ENCODE results near the gene POTEF.
"Not testable (repeated sequence)": the region's sequence is repeated elsewhere in the genome, so short reads cannot be mapped to it uniquely, and the experiment has no call there.

The POTEF gene

GRCh38 chr2:130142396-130143265 is 13.6 kb upstream of the POTEF start:
- H3K23ac ChIP-seq (ENCODE audit: low read length in 2 of 2); H3K79me1 ChIP-seq (replicated peaks; ENCODE audit: low read length, poor library complexity, severe bottlenecking); H3K4me1 ChIP-seq (ENCODE audit: control insufficient read depth, insufficient read depth, low read depth, low read length); H3K18ac ChIP-seq (ENCODE audit: low read depth in 1 of 2, low read length in 2 of 2); H3K27ac ChIP-seq (ENCODE audit: low read length, poor library complexity, severe bottlenecking); H4K91ac ChIP-seq (ENCODE audit: low read length); H3K9ac ChIP-seq (ENCODE audit: low read length); H3K14ac ChIP-seq (ENCODE audit: low read length in 2 of 2); H3K9me3 ChIP-seq (ENCODE audit: control insufficient read depth, low read length); H2BK12ac ChIP-seq (ENCODE audit: low read length in 2 of 2); H3K4ac ChIP-seq (ENCODE audit: low read depth in 1 of 2, low read length in 2 of 2); H2AFZ ChIP-seq (ENCODE audit: low read depth, low read length); DNase-seq; H3K36me3 ChIP-seq (ENCODE audit: control insufficient read depth in 1 of 2, insufficient read depth in 2 of 2, low read depth in 1 of 2, low read length in 2 of 2); H2BK5ac ChIP-seq (ENCODE audit: low read depth, low read length, poor library complexity, severe bottlenecking); H2BK120ac ChIP-seq (ENCODE audit: low read depth, low read length); H3K4me3 ChIP-seq (ENCODE audit: insufficient read depth in 1 of 2, low read depth in 1 of 2, low read length in 2 of 2); H2BK15ac ChIP-seq (ENCODE audit: low read depth, poor library complexity, severe bottlenecking); H3K4me2 ChIP-seq (ENCODE audit: low read length, poor library complexity, severe bottlenecking); H4K8ac ChIP-seq (ENCODE audit: low read length); H2AK5ac ChIP-seq (ENCODE audit: low read length, severe bottlenecking); H3K27me3 ChIP-seq (ENCODE audit: control insufficient read depth in 1 of 2, insufficient read depth in 1 of 2, low read length in 2 of 2): not testable (repeated sequence)
- over 99% methylated on average over 9 of the region's 13 CpGs for WGBS

- not testable (repeated sequence) for H3K23ac ChIP-seq (ENCODE audit: low read length in 2 of 2); H2BK120ac ChIP-seq (ENCODE audit: low read depth, low read length); H3K27me3 ChIP-seq (ENCODE audit: control insufficient read depth in 1 of 2, insufficient read depth in 1 of 2, low read length in 2 of 2); H3K4me2 ChIP-seq (ENCODE audit: low read length, poor library complexity, severe bottlenecking); H2AFZ ChIP-seq (ENCODE audit: low read depth, low read length); H3K27ac ChIP-seq (ENCODE audit: low read length, poor library complexity, severe bottlenecking); H3K4me3 ChIP-seq (ENCODE audit: insufficient read depth in 1 of 2, low read depth in 1 of 2, low read length in 2 of 2); H3K9me3 ChIP-seq (ENCODE audit: control insufficient read depth, low read length); H3K36me3 ChIP-seq (ENCODE audit: control insufficient read depth in 1 of 2, insufficient read depth in 2 of 2, low read depth in 1 of 2, low read length in 2 of 2); H3K4ac ChIP-seq (ENCODE audit: low read depth in 1 of 2, low read length in 2 of 2); H4K91ac ChIP-seq (ENCODE audit: low read length); DNase-seq; H3K79me1 ChIP-seq (replicated peaks; ENCODE audit: low read length, poor library complexity, severe bottlenecking); H2AK5ac ChIP-seq (ENCODE audit: low read length, severe bottlenecking); H3K9ac ChIP-seq (ENCODE audit: low read length); H2BK12ac ChIP-seq (ENCODE audit: low read length in 2 of 2); H2BK15ac ChIP-seq (ENCODE audit: low read depth, poor library complexity, severe bottlenecking); H3K18ac ChIP-seq (ENCODE audit: low read depth in 1 of 2, low read length in 2 of 2); H2BK5ac ChIP-seq (ENCODE audit: low read depth, low read length, poor library complexity, severe bottlenecking); H4K8ac ChIP-seq (ENCODE audit: low read length); H3K4me1 ChIP-seq (ENCODE audit: control insufficient read depth, insufficient read depth, low read depth, low read length); H3K14ac ChIP-seq (ENCODE audit: low read length in 2 of 2)
- 94% methylated on average over 2 of the region's 22 CpGs for WGBS
Measured at GRCh38 chr2:130141645-130142370, 12.8 kb upstream of the POTEF start.

- not testable (repeated sequence) for H2BK15ac ChIP-seq (ENCODE audit: low read depth, poor library complexity, severe bottlenecking); H2BK5ac ChIP-seq (ENCODE audit: low read depth, low read length, poor library complexity, severe bottlenecking); H3K9me3 ChIP-seq (ENCODE audit: control insufficient read depth, low read length); H2AK5ac ChIP-seq (ENCODE audit: low read length, severe bottlenecking); H3K27ac ChIP-seq (ENCODE audit: low read length, poor library complexity, severe bottlenecking); H3K23ac ChIP-seq (ENCODE audit: low read length in 2 of 2); H4K91ac ChIP-seq (ENCODE audit: low read length); H3K4ac ChIP-seq (ENCODE audit: low read depth in 1 of 2, low read length in 2 of 2); H3K79me1 ChIP-seq (replicated peaks; ENCODE audit: low read length, poor library complexity, severe bottlenecking); H2BK12ac ChIP-seq (ENCODE audit: low read length in 2 of 2); H3K14ac ChIP-seq (ENCODE audit: low read length in 2 of 2); DNase-seq; H3K4me2 ChIP-seq (ENCODE audit: low read length, poor library complexity, severe bottlenecking); H3K36me3 ChIP-seq (ENCODE audit: control insufficient read depth in 1 of 2, insufficient read depth in 2 of 2, low read depth in 1 of 2, low read length in 2 of 2); H3K18ac ChIP-seq (ENCODE audit: low read depth in 1 of 2, low read length in 2 of 2); H2BK120ac ChIP-seq (ENCODE audit: low read depth, low read length); H3K27me3 ChIP-seq (ENCODE audit: control insufficient read depth in 1 of 2, insufficient read depth in 1 of 2, low read length in 2 of 2); H3K4me3 ChIP-seq (ENCODE audit: insufficient read depth in 1 of 2, low read depth in 1 of 2, low read length in 2 of 2); H3K4me1 ChIP-seq (ENCODE audit: control insufficient read depth, insufficient read depth, low read depth, low read length); H2AFZ ChIP-seq (ENCODE audit: low read depth, low read length); H4K8ac ChIP-seq (ENCODE audit: low read length); H3K9ac ChIP-seq (ENCODE audit: low read length)
- no CpG with 5 or more reads among the region's 6 CpGs for WGBS
Measured at GRCh38 chr2:130141002-130141401, 12.0 kb upstream of the POTEF start.

- H2BK12ac ChIP-seq (ENCODE audit: low read length in 2 of 2); H3K14ac ChIP-seq (ENCODE audit: low read length in 2 of 2); H4K91ac ChIP-seq (ENCODE audit: low read length); H3K79me1 ChIP-seq (replicated peaks; ENCODE audit: low read length, poor library complexity, severe bottlenecking); H3K4me1 ChIP-seq (ENCODE audit: control insufficient read depth, insufficient read depth, low read depth, low read length); DNase-seq; H3K4ac ChIP-seq (ENCODE audit: low read depth in 1 of 2, low read length in 2 of 2); H3K36me3 ChIP-seq (ENCODE audit: control insufficient read depth in 1 of 2, insufficient read depth in 2 of 2, low read depth in 1 of 2, low read length in 2 of 2); H3K23ac ChIP-seq (ENCODE audit: low read length in 2 of 2); H2BK5ac ChIP-seq (ENCODE audit: low read depth, low read length, poor library complexity, severe bottlenecking); H2AFZ ChIP-seq (ENCODE audit: low read depth, low read length); H3K27ac ChIP-seq (ENCODE audit: low read length, poor library complexity, severe bottlenecking); H3K27me3 ChIP-seq (ENCODE audit: control insufficient read depth in 1 of 2, insufficient read depth in 1 of 2, low read length in 2 of 2); H3K4me3 ChIP-seq (ENCODE audit: insufficient read depth in 1 of 2, low read depth in 1 of 2, low read length in 2 of 2); H2AK5ac ChIP-seq (ENCODE audit: low read length, severe bottlenecking); H4K8ac ChIP-seq (ENCODE audit: low read length); H3K18ac ChIP-seq (ENCODE audit: low read depth in 1 of 2, low read length in 2 of 2); H2BK15ac ChIP-seq (ENCODE audit: low read depth, poor library complexity, severe bottlenecking); H3K4me2 ChIP-seq (ENCODE audit: low read length, poor library complexity, severe bottlenecking); H3K9ac ChIP-seq (ENCODE audit: low read length); H2BK120ac ChIP-seq (ENCODE audit: low read depth, low read length); H3K9me3 ChIP-seq (ENCODE audit: control insufficient read depth, low read length): not testable (repeated sequence)
- 95% methylated on average over 3 of the region's 7 CpGs for WGBS
Measured at GRCh38 chr2:130140516-130140915, 11.5 kb upstream of the POTEF start.
